Measurements from ENCODE around the gene HDLBP.
"Not testable (repeated sequence)": the region's sequence is repeated elsewhere in the genome, so short reads cannot be mapped to it uniquely, and the experiment has no call there.

HDLBP gene

DNA sequence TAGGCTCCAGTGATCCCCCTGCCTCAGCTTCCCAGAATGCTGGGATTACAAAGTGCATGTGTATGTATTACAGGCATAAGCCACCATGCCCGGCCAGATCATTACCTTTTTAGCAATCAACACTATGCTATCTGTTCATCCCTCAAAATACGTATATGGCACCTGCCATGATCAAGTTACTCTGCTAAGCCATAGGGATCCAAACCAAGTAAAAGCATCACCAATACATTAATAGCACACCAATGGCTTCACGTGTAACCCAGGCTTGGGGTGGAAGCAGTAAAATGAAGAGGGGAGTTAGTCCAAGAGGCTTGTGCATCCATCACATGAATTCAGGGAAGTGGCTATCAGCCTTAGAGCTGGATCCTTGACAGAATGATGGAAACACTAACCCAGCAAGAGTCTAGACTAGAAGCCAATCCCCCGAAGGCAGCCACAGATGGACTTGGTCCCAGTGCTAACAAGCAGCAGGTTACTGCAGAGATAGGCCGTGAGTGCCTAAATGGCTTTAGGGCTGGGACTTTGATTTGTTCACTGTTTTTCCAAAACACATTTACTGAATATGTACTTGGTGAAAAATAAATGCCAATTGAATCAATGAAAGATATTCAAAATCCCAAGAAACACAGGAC is 11.3 kb downstream of the HDLBP start:
- DNase-seq, result no peak

GRCh38 chr2:241302759-241303651 is 12.5 kb downstream of the HDLBP start:
- DNase-seq, result peak; percentile 76

- no peak for DNase-seq
Observed at GRCh38 chr2:241302083-241302482, 13.4 kb downstream of the HDLBP start.

GRCh38 chr2:241300000-241300399 is 15.5 kb downstream of the HDLBP start:
- DNase-seq, result peak; percentile 52

GRCh38 chr2:241298673-241299072 is 16.8 kb downstream of the HDLBP start:
- peak; percentile 51 for DNase-seq

DNA sequence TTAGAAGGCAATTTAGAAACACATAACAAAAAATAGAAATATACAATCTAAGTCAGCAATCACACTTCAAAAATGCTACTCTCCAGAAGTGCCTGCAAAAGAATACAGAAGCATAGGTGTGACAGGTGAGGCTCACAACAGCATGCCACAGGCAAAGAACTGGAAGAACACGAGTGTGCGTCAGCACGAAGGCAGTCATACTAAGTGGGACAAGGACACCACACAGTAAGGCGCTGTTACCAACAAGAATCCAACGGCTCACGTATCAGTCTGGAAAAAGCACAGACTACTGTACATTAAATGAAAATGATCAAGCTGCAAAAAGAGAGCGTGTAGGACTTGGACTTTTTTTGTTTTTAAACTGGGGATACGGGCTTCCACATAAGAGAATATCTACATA is 18.7 kb downstream of the HDLBP start:
- no peak for DNase-seq

DNA sequence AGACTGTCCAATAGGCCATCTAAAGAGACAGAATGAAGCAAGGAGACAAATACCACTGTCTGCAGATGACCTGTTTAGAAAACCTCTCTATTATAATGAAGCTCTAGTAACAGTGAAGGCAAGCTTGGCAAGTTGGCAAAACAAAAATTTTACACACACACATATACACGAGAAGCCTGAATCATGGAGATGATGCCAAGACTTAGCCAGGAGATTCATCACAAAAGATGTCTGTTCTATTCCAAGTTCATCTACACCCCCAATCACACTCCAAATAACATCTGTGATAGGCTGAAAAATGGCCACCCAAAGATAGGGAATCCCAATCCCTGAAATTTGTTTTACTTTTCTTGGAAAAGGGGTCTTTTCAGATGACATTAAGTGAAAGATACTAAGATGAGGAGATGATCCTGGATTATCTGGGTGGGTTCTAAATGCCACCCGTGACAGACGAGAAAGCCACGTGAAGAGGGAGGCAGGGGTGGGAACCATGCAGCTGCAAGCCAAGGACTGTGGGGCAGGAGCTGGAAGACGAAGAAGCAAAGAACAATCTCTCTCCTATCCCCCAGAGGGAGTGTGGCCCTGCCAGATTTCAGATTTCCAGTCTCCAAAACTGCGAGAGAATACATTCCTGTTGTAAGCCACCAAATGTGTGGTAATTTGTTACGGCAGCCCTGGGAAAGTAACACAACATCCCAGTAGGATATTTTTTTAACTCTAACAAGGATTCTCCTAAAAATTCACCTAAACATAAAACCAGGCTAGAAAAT is 20.0 kb downstream of the HDLBP start:
- no peak for DNase-seq

DNA sequence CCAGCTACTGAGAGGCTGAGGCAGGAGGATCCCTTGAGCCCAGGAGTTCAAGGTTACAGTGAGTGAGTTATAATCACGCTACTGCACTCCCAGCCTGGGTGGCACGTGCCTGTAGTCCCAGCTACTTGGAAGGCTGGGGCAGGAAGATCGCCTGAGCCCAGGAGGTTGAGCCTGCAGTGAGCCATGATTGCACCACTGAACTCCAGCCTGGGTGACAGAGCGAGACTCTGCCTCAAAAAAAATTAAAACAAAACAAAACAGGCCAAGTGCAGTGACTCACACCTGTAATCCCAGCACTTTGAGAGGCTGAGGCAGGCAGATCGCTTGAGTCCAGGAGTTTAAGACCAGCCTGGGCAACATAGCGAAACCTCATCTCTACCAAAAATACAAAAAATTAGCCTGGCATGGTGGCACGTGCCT is 22.1 kb downstream of the HDLBP start:
- not testable (repeated sequence) for DNase-seq

DNA sequence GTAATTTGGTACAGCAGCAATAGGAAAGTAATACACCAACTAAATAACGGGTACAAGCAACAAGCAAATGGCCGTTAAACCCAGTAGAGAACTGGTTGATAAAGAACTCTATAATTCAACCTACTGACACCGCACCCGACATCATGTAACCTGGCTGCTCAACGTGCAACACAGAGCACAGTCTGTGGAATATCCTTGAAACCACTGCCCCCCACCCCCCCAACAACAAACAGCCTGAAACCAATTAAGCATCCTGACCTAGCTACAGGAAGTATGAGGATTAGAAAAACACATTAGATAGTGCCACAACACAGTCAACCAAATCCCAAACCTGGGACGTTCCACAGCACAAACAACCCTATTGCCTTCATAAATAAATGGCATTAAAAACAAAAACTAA is 23.5 kb downstream of the HDLBP start:
- DNase-seq, result no peak

DNA sequence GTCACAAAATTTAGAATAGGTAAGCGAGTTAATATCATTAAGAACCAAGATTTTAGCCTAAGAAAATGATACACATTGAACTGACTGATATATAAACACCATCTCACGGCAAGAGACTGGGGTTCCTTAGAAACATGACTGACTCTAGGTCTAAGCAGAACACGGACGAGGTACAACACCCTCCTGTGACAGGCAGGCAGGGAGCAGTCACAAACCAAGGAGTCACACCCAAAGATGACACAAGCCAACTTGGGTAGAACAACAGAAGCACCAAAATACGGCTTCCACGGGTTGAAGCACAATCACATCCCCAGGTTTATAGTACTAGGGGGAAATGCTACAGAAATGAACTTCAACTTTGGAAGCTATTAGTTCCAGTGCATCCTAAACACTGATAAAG is 24.3 kb downstream of the HDLBP start:
- no peak for DNase-seq

- peak; percentile 41 for DNase-seq
Observed at GRCh38 chr2:241289597-241289996, 25.9 kb downstream of the HDLBP start.

GRCh38 chr2:241289053-241289452 is 26.4 kb downstream of the HDLBP start:
- no peak for DNase-seq

DNA sequence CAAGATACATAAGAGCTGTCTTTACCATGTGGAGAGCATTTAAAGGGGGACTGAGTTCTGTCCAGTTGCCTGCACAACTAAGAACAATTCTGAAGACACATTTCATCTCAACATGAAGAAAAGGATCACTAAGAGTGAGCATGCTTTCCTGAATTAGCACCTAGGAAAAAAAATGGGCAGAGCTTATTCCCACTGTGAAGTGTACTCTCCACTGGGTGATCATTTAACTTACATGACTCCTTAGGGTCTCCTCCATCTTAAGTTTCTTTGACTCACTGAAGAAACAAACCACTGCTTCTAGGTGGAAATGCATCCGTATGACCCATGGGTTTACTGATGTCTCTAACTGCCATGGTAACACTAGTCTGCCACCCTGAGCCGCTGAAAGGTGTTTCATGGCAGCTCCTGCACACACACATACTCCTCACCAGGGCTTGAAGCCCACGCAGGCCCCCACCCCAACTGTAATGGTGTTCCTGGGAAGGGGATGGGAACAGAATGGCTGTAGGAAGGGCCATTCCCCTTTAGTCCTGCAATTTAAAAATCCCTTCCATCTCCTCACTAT is 27.1 kb downstream of the HDLBP start:
- DNase-seq, result no peak

DNA sequence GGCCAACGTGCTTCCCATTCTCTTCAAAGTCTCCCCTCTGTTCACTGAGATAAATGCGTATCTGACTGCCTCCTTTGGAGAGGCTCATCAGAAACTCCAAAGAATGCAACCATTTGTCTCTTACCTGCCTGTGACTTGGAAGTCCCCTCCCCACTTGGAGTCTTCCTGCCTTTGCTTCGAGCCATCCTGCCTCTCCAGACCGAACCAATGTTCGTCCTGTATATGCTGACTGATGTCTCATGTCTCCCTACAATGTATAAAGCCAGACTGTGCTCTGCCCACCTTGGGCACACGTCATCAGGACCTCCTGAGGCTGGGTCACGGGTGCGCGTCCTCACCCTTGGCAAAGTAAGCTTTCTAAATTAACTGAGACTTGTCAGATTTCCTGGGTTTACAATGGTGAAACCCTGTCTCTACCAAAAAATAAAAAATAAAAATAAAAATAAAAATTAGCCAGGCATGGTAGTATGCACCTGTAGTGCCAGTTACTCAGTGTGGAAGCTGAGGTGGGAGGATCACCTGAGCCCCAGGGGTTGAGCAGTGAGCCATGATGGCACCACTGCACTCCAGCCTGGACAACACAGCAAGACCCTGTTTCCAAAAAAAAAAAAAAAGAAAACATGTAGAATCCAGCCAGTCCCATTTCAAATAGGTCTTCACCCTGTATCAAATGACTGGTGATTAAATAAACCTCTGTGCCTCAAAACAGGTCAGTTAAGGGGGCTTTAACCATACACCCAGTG is 29.0 kb downstream of the HDLBP start:
- no peak for DNase-seq

- DNase-seq, result no peak
Observed at GRCh38 chr2:241285596-241285995, 29.9 kb downstream of the HDLBP start.

- DNase-seq, result no peak
Observed at GRCh38 chr2:241282555-241282954, 32.9 kb downstream of the HDLBP start.

DNA sequence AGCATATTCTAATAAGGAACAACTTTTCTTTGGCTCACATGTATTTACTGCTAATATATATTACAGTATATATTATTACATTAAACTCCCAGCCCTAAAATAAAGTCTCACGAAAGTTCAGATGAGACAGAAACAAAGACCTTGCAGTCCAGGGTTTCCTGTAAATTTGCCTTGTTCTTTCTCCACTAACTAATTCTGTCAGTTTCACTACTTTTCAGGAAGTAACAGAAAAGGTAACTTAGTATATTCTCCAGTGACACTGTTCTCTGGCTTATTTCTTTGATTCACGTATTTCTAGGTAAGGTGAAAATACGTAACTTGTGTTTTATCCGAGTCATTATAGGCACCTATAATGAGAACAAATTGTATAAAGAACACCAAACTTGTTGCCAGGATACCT is 35.2 kb downstream of the HDLBP start:
- DNase-seq, result no peak

DNA sequence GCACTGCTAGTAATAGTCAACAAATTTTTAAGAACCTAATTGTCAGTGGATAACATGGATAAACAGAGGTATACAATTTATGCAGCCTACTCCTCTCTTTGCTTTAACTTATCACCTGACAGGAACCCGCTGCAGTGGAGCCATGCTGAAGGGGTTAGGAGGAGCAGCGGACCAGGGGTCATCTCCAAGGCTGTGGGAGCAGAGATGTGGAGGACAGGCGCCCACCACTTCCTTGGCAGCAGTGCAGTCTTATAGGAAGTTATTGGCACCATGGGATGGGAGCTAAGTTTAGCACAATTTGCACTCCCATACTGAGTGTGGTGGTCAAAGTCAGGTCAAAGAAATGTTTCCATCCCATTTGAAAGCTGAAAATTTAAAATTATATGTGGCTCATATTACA is 35.6 kb downstream of the HDLBP start:
- DNase-seq, result no peak

DNA sequence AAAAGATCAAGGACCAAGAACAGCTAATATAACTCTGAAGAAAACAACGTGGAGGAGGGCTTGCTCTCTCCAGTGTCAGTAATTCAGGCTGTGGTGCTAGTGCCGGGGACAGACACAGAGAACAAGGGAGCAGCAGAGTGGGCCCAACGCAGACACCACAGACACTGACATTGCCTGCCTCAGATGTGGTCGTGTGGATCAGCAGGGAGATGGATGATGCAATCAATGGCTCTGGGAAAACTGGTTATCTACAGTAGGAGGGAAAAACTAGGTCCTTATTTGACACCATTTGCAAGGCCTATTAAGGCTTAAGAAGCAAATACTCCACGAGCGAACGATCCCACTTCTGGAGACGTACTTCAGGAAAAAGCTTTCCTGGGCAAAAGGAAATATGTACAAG is 36.1 kb downstream of the HDLBP start:
- no peak for DNase-seq

DNA sequence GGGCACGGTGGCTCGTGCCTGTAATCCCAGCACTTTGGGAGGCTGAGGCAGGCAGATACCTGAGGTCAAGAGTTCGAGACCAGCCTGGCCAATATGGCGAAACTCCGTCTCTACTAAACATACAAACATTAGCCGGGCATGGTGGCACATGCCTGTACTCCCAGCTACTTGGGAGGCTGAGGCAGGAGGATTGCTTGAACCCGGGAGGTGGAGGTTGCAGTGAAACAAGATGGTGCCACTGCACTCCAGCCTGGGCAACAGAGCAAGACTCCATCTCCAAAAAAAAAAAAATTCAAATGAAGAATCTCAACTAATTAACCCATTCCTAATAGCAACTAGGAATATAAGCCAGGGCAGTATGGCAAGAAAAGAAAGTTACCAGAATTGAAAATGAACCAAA is 37.2 kb downstream of the HDLBP start:
- DNase-seq, result not testable (repeated sequence)

GRCh38 chr2:241275910-241276309 is 39.6 kb downstream of the HDLBP start:
- DNase-seq, result no peak

GRCh38 chr2:241275504-241275903 is 40.0 kb downstream of the HDLBP start:
- DNase-seq, result no peak

GRCh38 chr2:241274127-241274526 is 41.3 kb downstream of the HDLBP start:
- no peak for DNase-seq

Data from hematopoietic multipotent progenitor cell treated with erythropoietin and hydrocortisone succinate and interleukin-3 and kit ligand, for 6 days (in vitro differentiated cells).